Sigmoid colon (tissue), 7 donors: ENCODE results near the gene SULT1A3. TPM values are rescaled to one million over a fixed set of nuclear protein-coding genes. Genes with fewer than 3 reads are reported as not detected.
"Not testable (repeated sequence)": the region's sequence is repeated elsewhere in the genome, so short reads cannot be mapped to it uniquely, and the experiment has no call there.

Experiments used
- DNase-seq: peaks from one replicate; pipeline ENCODE4 v3.0.0-alpha.2; 2019
- H3K27ac ChIP-seq, 4 donors: fragments of 200-600 bp; sonication (generic); one replicate each; pipeline ENCODE4 v1.5.1; 2016 to 2019; ENCODE audit warnings: mild to moderate bottlenecking in 1 of 4
- H3K27me3 ChIP-seq, 3 donors: fragments of 200-600 bp; sonication (generic); one replicate each; pipeline ENCODE4 v1.5.1; 2019; ENCODE audit warnings: mild to moderate bottlenecking in 1 of 3
- H3K36me3 ChIP-seq, 4 donors: fragments of 200-600 bp; sonication (generic); one replicate each; pipeline ENCODE4 v1.5.1; 2016 to 2019
- H3K4me1 ChIP-seq, 4 donors: fragments of 200-600 bp; sonication (generic); one replicate each; pipeline ENCODE4 v1.5.1; 2017 to 2019
- H3K4me3 ChIP-seq, 4 donors: fragments of 200-600 bp; sonication (generic); one replicate each; pipeline ENCODE4 v1.5.1; 2017 to 2019; ENCODE audit warnings: mild to moderate bottlenecking in 2 of 4, moderate library complexity in 1 of 4
- H3K9me3 ChIP-seq, 4 donors: fragments of 200-600 bp in 3 of 4; sonication (generic) in 3 of 4; one replicate each; pipeline versions ENCODE4 v1.5.1 to v1.6.1; 2013 to 2019
- EP300 ChIP-seq, 4 donors: sonication (generic); formaldehyde crosslinking; IDR thresholded peaks; one replicate each; pipeline ENCODE4 v1.6.1; 2017; ENCODE audit warnings: antibody characterized with exemption in 4 of 4
- POLR2A ChIP-seq, 2 donors: fragments of 450-650 bp; IDR thresholded peaks; one replicate each; pipeline ENCODE4 v1.6.1; 2016; ENCODE audit warnings: antibody characterized with exemption in 2 of 2, mild to moderate bottlenecking in 2 of 2, moderate library complexity in 2 of 2
- POLR2AphosphoS5 ChIP-seq, 4 donors: sonication (generic); formaldehyde crosslinking; IDR thresholded peaks; one replicate each; pipeline ENCODE4 v1.6.1; 2017; ENCODE audit warnings: antibody characterized with exemption in 4 of 4
- WGBS, 2 donors: extraction: QIAGEN DNeasy Blood & Tissue Kit; methylation state at CpG; one replicate each; pipeline ENCODE4 v1.1.7; 2013; 5-methylcytosine and 5-hydroxymethylcytosine counted together
- intact Hi-C: fragments of 100-400 bp; cut with DNase I; formaldehyde crosslinking; loops from one replicate; pipeline ENCODE4 v1.15.1; 2023
- polyA plus RNA-seq, 3 donors: library from polyadenylated mRNA; stranded (reverse); fragments of 200-250 nt; gene quantifications; one replicate each; pipeline ENCODE4 v1.2.3, GENCODE V29; 2013
- total RNA-seq, 4 donors: library from RNA; depleted of rRNA; stranded (reverse); fragments of >200 nt; gene quantifications; one replicate each; pipeline ENCODE4 v1.1.0, GENCODE V29; 2016
- TF ChIP-seq, protein P1 (sequence below), 4 experiments: fragments of 450-650 bp in 3 of 4; fragments of 200-600 bp in 1 of 4; IDR thresholded peaks; one replicate each; pipeline ENCODE4 v1.5.1; 2016 to 2019; ENCODE audit warnings: antibody characterized with exemption in 4 of 4, mild to moderate bottlenecking in 3 of 4, moderate library complexity in 2 of 4
- donor health status: healthy with polysubstance abuse.
- donor health status: Bipolar disorder and iron deficiency.
- donor health status: healthy.

Gene SULT1A3
- total RNA-seq (10 to 100 TPM in 3 of 4 donors, 1 to 10 TPM in 1; 8.0 to 26.9 (median 20.3) TPM), polyA plus RNA-seq (10 to 100 TPM; 17.4 to 21.0 (median 20.1) TPM)

DNA sequence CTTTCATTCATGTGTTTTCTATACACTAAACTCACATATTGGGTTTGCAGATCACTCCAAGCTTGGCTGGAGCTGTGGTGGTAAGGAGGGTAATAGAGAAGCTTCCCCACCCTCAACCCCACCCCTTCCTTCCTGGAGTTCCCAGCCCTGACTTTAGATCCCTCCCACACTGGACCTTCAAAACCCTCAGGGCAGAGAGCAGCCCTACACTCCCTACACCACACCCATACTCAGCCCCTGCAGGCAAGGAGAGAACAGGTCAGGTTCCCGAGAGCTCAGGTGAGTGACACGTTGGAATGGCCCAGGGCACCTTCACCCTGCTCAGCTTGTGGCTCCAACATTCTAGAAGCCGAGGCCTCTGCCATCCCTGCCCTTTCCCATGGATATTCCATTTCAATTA, at the start of gene SULT1A3:
SULT1A3 (plus strand) TSS at position 207 of the 400 bp plus-strand sequence. CDS start 1,474 bp downstream, outside the sequence.
- H3K36me3 ChIP-seq, intact Hi-C loops, H3K9me3 ChIP-seq, H3K27me3 ChIP-seq, H3K4me1 ChIP-seq, DNase-seq, H3K27ac ChIP-seq, H3K4me3 ChIP-seq: not testable (repeated sequence)
- no CpG with 5 or more reads among the region's 3 CpGs for WGBS, 2 donors

DNA sequence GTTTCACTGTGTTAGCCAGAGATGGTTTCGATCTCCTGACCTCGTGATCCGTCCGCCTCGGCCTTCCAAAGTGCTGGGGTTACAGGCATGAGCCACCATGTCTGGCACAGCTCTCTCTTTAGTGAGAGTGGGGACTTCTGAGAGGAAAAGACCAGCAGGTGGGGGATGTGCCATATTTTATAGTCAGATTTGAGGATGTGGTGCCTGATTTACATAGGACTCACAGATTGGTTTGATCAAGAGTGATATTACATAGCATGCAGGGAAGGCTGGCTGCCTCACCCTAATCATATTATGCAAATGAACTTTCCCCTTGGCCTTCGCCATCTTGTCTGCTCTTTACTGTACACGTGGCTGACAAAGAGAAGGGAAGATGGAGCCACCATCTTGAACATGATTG, 48.0 kb upstream of the SULT1A3 start:
- no peaks in the 10 kb centered on the region for H3K4me1 ChIP-seq
- WGBS, 2 donors, result 91 to 94% methylated on average over 7 of the region's 7 CpGs
- no peak overlapping the region for H3K4me3 ChIP-seq
- DNase-seq, result no peak
- intact Hi-C loops, result no loop called here
- TF ChIP-seq POLR2AphosphoS5 (IDR thresholded peaks at IDR 0.05) (no peak), POLR2A (IDR thresholded peaks at IDR 0.05) (no peak), EP300 (IDR thresholded peaks at IDR 0.05) (no peak)
- TF ChIP-seq, protein P1, sequence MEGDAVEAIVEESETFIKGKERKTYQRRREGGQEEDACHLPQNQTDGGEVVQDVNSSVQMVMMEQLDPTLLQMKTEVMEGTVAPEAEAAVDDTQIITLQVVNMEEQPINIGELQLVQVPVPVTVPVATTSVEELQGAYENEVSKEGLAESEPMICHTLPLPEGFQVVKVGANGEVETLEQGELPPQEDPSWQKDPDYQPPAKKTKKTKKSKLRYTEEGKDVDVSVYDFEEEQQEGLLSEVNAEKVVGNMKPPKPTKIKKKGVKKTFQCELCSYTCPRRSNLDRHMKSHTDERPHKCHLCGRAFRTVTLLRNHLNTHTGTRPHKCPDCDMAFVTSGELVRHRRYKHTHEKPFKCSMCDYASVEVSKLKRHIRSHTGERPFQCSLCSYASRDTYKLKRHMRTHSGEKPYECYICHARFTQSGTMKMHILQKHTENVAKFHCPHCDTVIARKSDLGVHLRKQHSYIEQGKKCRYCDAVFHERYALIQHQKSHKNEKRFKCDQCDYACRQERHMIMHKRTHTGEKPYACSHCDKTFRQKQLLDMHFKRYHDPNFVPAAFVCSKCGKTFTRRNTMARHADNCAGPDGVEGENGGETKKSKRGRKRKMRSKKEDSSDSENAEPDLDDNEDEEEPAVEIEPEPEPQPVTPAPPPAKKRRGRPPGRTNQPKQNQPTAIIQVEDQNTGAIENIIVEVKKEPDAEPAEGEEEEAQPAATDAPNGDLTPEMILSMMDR (IDR thresholded peaks at IDR 0.05), result no peak
- H3K36me3 ChIP-seq, result no peaks in the 10 kb centered on the region
- H3K27ac ChIP-seq, result no peak overlapping the region
- H3K9me3 ChIP-seq, result no peaks in the 10 kb centered on the region
- no peaks in the 10 kb centered on the region for H3K27me3 ChIP-seq

DNA sequence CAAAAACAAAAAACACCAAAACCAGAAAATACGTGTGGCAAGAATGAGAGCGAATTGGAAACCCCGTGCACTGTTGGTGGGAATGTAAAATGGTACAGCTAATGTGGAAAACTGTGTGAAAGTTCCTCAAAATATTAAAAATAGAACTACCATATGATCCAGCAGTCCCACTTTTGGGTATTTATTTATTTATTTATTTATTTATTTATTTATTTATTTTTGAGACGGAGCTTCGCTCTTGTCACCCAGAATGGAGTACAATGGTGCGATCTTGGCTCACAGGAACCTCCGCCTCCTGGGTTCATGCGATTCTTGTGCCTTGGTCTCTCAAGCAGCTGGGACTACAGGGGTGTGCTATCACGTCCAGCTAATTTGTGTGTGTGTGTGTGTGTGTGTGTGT, 46.5 kb upstream of the SULT1A3 start:
- Histone ChIP-seq H3K36me3 (no peaks in the 10 kb centered on the region), H3K9me3 (no peaks in the 10 kb centered on the region), H3K27ac (no peak overlapping the region), H3K27me3 (no peaks in the 10 kb centered on the region), H3K4me3 (no peak overlapping the region), H3K4me1 (no peaks in the 10 kb centered on the region)
- TF ChIP-seq POLR2A (IDR thresholded peaks at IDR 0.05) (no peak), POLR2AphosphoS5 (IDR thresholded peaks at IDR 0.05) (no peak), EP300 (IDR thresholded peaks at IDR 0.05) (no peak)
- TF ChIP-seq, protein P1 (IDR thresholded peaks at IDR 0.05), result no peak
- intact Hi-C loops, result no loop called here
- 96 to 97% methylated on average over 9 of the region's 9 CpGs for WGBS, 2 donors
- no peak for DNase-seq

DNA sequence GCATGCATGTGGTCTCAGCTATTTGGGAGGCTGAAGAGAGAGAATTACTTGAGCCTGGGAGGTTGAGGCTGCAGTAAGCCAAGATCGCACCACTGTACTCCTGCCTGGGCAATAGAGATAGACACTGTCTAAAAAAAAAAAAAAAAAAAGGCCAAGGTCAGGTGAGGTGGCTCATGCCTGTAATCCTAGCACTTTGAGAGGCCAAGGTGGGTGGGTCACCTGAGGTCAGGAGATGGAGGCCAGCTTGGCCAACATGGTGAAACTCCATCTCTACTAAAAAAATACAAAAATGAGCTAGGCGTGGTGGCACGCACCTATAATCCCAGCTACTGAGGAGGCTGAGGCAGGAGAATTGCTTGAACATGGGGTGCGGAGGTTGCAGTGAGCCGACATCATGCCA, 43.9 kb upstream of the SULT1A3 start:
- Histone ChIP-seq H3K27me3 (no peaks in the 10 kb centered on the region), H3K4me3 (no peak overlapping the region), H3K4me1 (no peaks in the 10 kb centered on the region), H3K9me3 (no peaks in the 10 kb centered on the region), H3K27ac (no peak overlapping the region), H3K36me3 (no peaks in the 10 kb centered on the region)
- 95 to 98% methylated on average over 5 of the region's 5 CpGs for WGBS, 2 donors
- intact Hi-C loops, result no loop called here
- TF ChIP-seq, protein P1 (IDR thresholded peaks at IDR 0.05), result no peak
- no peak for TF ChIP-seq POLR2A (IDR thresholded peaks at IDR 0.05)
- DNase-seq, result no peak

DNA sequence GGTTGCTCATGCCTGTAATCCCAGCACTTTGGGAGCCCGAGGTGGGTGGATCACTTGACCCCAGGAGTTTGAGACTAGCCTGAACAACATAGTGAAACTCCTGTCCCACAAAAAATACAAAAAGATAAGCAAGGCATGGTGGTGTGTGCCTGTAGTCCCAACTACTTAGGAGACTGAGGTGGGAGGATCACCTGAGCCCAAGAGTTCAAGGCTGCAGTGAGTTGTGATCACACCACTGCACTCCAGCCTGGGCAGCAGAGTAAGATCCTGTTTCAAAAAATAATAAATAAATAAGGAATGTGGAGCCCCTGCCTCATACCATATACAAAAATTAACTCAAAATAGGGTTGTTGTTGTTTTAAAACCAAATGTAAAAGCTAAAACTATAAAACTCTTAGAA, 41.8 kb upstream of the SULT1A3 start:
- Histone ChIP-seq H3K4me3 (no peak overlapping the region), H3K27me3 (no peaks in the 10 kb centered on the region), H3K36me3 (no peaks in the 10 kb centered on the region), H3K27ac (no peak overlapping the region), H3K9me3 (no peaks in the 10 kb centered on the region), H3K4me1 (no peaks in the 10 kb centered on the region)
- no peak for TF ChIP-seq EP300 (IDR thresholded peaks at IDR 0.05)
- TF ChIP-seq POLR2AphosphoS5 (IDR thresholded peaks at IDR 0.05), result no peak
- TF ChIP-seq, protein P1 (IDR thresholded peaks at IDR 0.05), result no peak
- no peak for TF ChIP-seq POLR2A (IDR thresholded peaks at IDR 0.05)
- WGBS, 2 donors, result 67 to 83% methylated on average over 1 of the region's 1 CpG
- intact Hi-C loops, result no loop called here
- no peak for DNase-seq
